GM12865 (cell line): ENCODE data around the gene PP2D1.
"Not testable (repeated sequence)": the region's sequence is repeated elsewhere in the genome, so short reads cannot be mapped to it uniquely, and the experiment has no call there.

Experiments used
- DNase-seq: peaks from one replicate; pipeline ENCODE4 v3.0.0; 2010; ENCODE audit warnings: low read depth
- H3K4me3 ChIP-seq: 2 replicates; pipeline ENCODE4 v1.5.1; 2011; ENCODE audit warnings: mild to moderate bottlenecking, low read depth, low read length, control low read depth
- TF ChIP-seq, protein P1 (sequence below): IDR thresholded peaks from 2 replicates; pipeline ENCODE4 v1.5.1; 2011; ENCODE audit warnings: low read length, control low read depth, low read depth, inconsistent platforms; ENCODE audit not compliant: insufficient read depth; ENCODE audit errors: missing control alignments

The PP2D1 gene

GRCh38 chr3:19967812-19968211 is 44.3 kb downstream of the PP2D1 start:
- no peak overlapping the region for H3K4me3 ChIP-seq
- no peak for DNase-seq
- TF ChIP-seq, protein P1, sequence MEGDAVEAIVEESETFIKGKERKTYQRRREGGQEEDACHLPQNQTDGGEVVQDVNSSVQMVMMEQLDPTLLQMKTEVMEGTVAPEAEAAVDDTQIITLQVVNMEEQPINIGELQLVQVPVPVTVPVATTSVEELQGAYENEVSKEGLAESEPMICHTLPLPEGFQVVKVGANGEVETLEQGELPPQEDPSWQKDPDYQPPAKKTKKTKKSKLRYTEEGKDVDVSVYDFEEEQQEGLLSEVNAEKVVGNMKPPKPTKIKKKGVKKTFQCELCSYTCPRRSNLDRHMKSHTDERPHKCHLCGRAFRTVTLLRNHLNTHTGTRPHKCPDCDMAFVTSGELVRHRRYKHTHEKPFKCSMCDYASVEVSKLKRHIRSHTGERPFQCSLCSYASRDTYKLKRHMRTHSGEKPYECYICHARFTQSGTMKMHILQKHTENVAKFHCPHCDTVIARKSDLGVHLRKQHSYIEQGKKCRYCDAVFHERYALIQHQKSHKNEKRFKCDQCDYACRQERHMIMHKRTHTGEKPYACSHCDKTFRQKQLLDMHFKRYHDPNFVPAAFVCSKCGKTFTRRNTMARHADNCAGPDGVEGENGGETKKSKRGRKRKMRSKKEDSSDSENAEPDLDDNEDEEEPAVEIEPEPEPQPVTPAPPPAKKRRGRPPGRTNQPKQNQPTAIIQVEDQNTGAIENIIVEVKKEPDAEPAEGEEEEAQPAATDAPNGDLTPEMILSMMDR = no peak

GRCh38 chr3:19967208-19967607 is 44.9 kb downstream of the PP2D1 start:
- TF ChIP-seq, protein P1 = no peak
- no peak overlapping the region for H3K4me3 ChIP-seq
- no peak for DNase-seq

GRCh38 chr3:19961960-19962359 is 50.1 kb downstream of the PP2D1 start:
- DNase-seq = no peak
- TF ChIP-seq, protein P1 = no peak
- H3K4me3 ChIP-seq = no peak overlapping the region

- TF ChIP-seq, protein P1 = no peak
- H3K4me3 ChIP-seq = no peak overlapping the region
- DNase-seq = no peak
Observed at GRCh38 chr3:19960696-19961095, 51.4 kb downstream of the PP2D1 start.

- H3K4me3 ChIP-seq = no peak overlapping the region
- TF ChIP-seq, protein P1 = no peak
- no peak for DNase-seq
Observed at GRCh38 chr3:19959505-19959904, 52.6 kb downstream of the PP2D1 start.

DNA sequence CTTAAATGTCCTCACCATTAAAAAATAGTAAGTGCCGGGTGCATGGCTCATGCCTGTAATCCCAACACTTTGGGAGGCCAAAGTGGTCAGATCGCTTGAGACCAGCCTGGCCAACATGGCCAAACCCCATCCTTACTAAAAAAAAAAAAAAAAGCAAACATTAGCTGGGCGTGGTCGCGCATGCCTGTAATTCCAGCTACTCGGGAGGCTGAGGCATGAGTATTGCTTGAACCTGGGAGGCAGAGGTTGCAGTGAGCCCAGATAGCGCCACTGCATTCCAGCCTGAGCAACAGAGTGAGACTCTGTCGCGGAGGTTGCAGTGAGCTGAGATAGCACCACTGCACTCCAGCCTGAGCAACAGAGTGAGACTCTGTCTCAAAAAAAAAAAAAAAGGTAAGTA is 54.7 kb downstream of the PP2D1 start:
- not testable (repeated sequence) for DNase-seq, H3K4me3 ChIP-seq

GRCh38 chr3:19954676-19955075 is 57.4 kb downstream of the PP2D1 start:
- TF ChIP-seq, protein P1 = no peak
- DNase-seq = no peak
- H3K4me3 ChIP-seq = no peak overlapping the region
